Suprapubic skin (tissue), 4 donors: Measurements from ENCODE around the gene TGDS. TPM values are rescaled to one million over a fixed set of nuclear protein-coding genes. Genes with fewer than 3 reads are reported as not detected.

Experiments
- DNase-seq, 2 donors: peaks; one replicate each; pipeline ENCODE4 v3.0.0-alpha.2; 2019; ENCODE audit warnings: low spot score in 2 of 2
- H3K27ac ChIP-seq: fragments of 200-600 bp; sonication (generic); one replicate; pipeline ENCODE4 v1.5.1; 2019
- H3K27me3 ChIP-seq: fragments of 200-600 bp; sonication (generic); one replicate; pipeline ENCODE4 v1.5.1; 2019
- H3K36me3 ChIP-seq: fragments of 200-600 bp; sonication (generic); one replicate; pipeline ENCODE4 v1.5.1; 2019
- H3K4me1 ChIP-seq: fragments of 200-600 bp; sonication (generic); one replicate; pipeline ENCODE4 v1.5.1; 2019
- H3K4me3 ChIP-seq: fragments of 200-600 bp; sonication (generic); one replicate; pipeline ENCODE4 v1.5.1; 2019; ENCODE audit warnings: mild to moderate bottlenecking
- H3K9me3 ChIP-seq: fragments of 200-600 bp; sonication (generic); one replicate; pipeline ENCODE4 v1.5.1; 2019
- EP300 ChIP-seq: sonication (generic); formaldehyde crosslinking; IDR thresholded peaks from one replicate; pipeline ENCODE4 v1.6.1; 2017; ENCODE audit warnings: antibody characterized with exemption
- POLR2A ChIP-seq, 2 donors: fragments of 450-650 bp; IDR thresholded peaks; one replicate each; pipeline ENCODE4 v1.6.1; 2017; ENCODE audit warnings: antibody characterized with exemption in 2 of 2, mild to moderate bottlenecking in 2 of 2, moderate library complexity in 2 of 2
- POLR2AphosphoS5 ChIP-seq, 3 donors: sonication (generic); formaldehyde crosslinking; IDR thresholded peaks; one replicate each; pipeline ENCODE4 v1.6.1; 2017; ENCODE audit warnings: antibody characterized with exemption in 3 of 3
- WGBS: methylation state at CpG from one replicate; pipeline ENCODE4 v1.1.5; 2018; 5-methylcytosine and 5-hydroxymethylcytosine counted together
- total RNA-seq, 4 donors: library from RNA; depleted of rRNA; stranded (reverse); fragments of >200 nt; gene quantifications; one replicate each; pipeline ENCODE4 v1.1.0, GENCODE V29; 2016
- TF ChIP-seq, protein P1 (sequence below), 2 donors: fragments of 200-600 bp in 1 of 2; fragments of 450-650 bp in 1 of 2; sonication (generic) in 1 of 2; IDR thresholded peaks; one replicate each; pipeline ENCODE4 v1.5.1; 2016 to 2019; ENCODE audit warnings: antibody characterized with exemption in 2 of 2, mild to moderate bottlenecking in 1 of 2, moderate library complexity in 1 of 2

The TGDS gene
- total RNA-seq, 4 donors from 2014 or later = 7.4 to 9.3 (median 8.0) TPM

DNA sequence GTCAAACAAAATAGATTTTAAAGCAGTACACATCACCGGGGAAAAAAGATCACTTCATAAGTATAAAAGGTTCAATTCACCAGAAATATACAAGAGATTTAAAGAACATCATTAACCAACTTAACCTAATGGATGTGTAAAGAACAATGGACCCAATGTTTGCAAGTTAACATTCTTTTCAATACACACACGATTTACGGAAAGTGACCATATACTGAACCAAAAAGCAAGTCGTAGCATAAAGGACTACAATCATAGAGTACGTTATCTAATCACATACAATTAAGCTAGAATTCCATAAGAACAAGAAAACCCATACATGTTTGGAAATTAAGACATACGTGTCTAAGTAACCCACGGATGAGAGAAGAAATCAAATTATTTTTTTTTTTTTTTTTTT is 9.6 kb downstream of the TGDS start:
- Histone ChIP-seq H3K27ac (no peak overlapping the region), H3K9me3 (no peaks in the 10 kb centered on the region), H3K4me3 (no peak overlapping the region), H3K27me3 (no peaks in the 10 kb centered on the region), H3K4me1 (no peaks in the 10 kb centered on the region), H3K36me3 (peaks cover 47% of the 10 kb centered on the region)
- DNase-seq = no peak
- WGBS = 89% methylated on average over 7 of the region's 7 CpGs
- TF ChIP-seq EP300 (no peak), POLR2A (IDR thresholded peaks at IDR 0.05) (no peak), POLR2AphosphoS5 (IDR thresholded peaks at IDR 0.05) (no peak)
- TF ChIP-seq, protein P1, sequence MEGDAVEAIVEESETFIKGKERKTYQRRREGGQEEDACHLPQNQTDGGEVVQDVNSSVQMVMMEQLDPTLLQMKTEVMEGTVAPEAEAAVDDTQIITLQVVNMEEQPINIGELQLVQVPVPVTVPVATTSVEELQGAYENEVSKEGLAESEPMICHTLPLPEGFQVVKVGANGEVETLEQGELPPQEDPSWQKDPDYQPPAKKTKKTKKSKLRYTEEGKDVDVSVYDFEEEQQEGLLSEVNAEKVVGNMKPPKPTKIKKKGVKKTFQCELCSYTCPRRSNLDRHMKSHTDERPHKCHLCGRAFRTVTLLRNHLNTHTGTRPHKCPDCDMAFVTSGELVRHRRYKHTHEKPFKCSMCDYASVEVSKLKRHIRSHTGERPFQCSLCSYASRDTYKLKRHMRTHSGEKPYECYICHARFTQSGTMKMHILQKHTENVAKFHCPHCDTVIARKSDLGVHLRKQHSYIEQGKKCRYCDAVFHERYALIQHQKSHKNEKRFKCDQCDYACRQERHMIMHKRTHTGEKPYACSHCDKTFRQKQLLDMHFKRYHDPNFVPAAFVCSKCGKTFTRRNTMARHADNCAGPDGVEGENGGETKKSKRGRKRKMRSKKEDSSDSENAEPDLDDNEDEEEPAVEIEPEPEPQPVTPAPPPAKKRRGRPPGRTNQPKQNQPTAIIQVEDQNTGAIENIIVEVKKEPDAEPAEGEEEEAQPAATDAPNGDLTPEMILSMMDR (IDR thresholded peaks at IDR 0.05) = no peak

DNA sequence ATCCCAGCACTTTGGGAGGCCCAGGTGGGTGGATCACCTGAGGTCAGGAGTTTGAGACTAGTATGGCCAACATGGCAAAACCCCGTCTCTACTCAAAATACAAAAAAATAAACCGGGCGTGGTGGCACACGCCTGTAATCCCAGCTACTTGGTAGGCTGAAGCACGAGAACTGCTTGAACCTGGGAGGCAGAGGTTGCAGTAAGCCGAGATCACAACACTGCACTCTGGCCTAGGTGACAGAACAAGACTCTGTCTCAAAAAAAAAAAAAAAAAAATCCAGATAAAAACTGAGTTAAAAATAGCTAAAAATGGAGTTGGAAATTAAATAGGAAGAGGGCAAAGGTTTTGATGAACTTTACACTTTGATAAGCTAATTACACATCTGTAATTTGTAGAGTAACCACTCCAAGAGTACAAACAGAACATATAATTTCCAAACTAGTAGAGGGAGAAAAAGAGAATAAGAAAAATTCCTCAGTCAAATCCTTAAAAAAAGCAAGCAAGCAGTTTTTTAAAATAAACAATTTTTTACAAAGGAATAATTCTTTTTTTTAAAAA is 10.3 kb downstream of the TGDS start:
- no peak for DNase-seq
- Histone ChIP-seq H3K27ac (no peak overlapping the region), H3K4me1 (no peaks in the 10 kb centered on the region), H3K27me3 (no peaks in the 10 kb centered on the region), H3K4me3 (no peak overlapping the region), H3K36me3 (peaks cover 47% of the 10 kb centered on the region), H3K9me3 (no peaks in the 10 kb centered on the region)
- 93% methylated on average over 6 of the region's 6 CpGs for WGBS
- TF ChIP-seq, protein P1 (IDR thresholded peaks at IDR 0.05) = no peak
- TF ChIP-seq POLR2AphosphoS5 (IDR thresholded peaks at IDR 0.05) (no peak), EP300 (no peak), POLR2A (IDR thresholded peaks at IDR 0.05) (no peak)

DNA sequence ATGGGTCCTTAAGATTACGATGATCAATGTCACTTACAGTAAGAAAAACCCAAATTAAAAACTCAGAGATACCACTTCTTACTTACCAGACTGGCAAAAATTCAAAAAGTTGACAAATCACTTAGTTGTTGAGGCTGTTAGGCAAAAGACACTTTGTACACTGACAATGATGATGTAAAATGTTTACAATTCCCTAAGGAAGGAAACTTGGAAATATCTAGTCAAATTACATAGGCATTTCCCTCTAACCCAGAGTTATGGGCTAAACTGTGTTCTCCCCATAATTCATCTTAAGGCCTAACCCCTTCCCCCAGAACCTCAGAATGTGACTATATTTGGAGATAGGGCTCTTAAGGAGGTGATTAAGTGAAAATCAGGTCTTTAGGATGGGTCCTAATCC is 12.0 kb downstream of the TGDS start:
- no peak overlapping the region for H3K4me3 ChIP-seq
- H3K27ac ChIP-seq = no peak overlapping the region
- TF ChIP-seq, protein P1 (IDR thresholded peaks at IDR 0.05) = no peak
- no peak for TF ChIP-seq EP300
- no peak for TF ChIP-seq POLR2AphosphoS5 (IDR thresholded peaks at IDR 0.05)
- no peak for TF ChIP-seq POLR2A (IDR thresholded peaks at IDR 0.05)
- H3K9me3 ChIP-seq = no peaks in the 10 kb centered on the region
- WGBS = 97% methylated on average over 1 of the region's 1 CpG
- peaks cover 53% of the 10 kb centered on the region for H3K36me3 ChIP-seq
- H3K4me1 ChIP-seq = no peaks in the 10 kb centered on the region
- no peaks in the 10 kb centered on the region for H3K27me3 ChIP-seq
- DNase-seq = no peak

DNA sequence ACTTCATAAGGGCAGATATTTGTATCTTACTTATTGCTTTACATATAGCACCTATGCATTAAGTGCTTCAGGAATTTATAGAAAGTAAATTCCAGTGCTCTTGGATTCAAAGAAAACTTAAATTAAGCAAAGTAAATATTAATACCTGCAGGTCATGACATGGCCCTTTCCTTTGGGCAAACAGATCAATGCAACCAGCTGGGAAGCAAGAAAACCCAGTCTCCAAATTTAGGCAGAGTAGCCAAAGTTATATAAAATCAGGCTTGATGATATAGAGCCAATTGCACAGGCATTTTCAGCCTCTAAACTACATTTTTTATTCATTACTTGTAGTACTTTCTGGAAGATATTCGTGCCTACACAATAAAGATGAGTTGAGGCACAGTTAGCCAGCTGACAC is 16.9 kb downstream of the TGDS start:
- H3K36me3 ChIP-seq = peaks cover 85% of the 10 kb centered on the region
- no peak overlapping the region for H3K4me3 ChIP-seq
- H3K27me3 ChIP-seq = no peaks in the 10 kb centered on the region
- WGBS = 76% methylated on average over 1 of the region's 1 CpG
- DNase-seq = no peak
- H3K27ac ChIP-seq = no peak overlapping the region
- H3K9me3 ChIP-seq = no peaks in the 10 kb centered on the region
- no peaks in the 10 kb centered on the region for H3K4me1 ChIP-seq
- TF ChIP-seq, protein P1 (IDR thresholded peaks at IDR 0.05) = no peak
- TF ChIP-seq POLR2AphosphoS5 (IDR thresholded peaks at IDR 0.05) = no peak

DNA sequence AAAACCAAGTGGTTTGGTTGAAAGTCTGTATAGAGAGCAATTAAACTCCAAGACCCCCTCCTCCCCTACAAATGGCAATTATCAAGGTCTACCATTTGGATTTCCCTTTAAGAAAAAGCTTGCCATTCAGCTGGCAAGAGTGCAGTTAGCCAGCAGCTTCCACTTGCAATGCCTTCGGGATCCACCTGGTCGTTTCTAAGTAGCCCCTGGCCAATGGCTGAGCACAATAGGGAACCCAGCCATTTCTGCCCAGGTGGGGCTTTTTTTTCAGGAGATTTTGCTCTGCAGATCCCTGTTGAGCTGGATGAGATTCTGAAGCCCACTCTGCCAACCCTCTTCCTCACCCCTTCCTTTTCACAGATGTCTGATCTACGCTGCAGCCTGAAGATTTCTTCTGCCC is 26.3 kb downstream of the TGDS start:
- no peaks in the 10 kb centered on the region for H3K27me3 ChIP-seq
- H3K4me1 ChIP-seq = no peaks in the 10 kb centered on the region
- H3K27ac ChIP-seq = no peak overlapping the region
- no peaks in the 10 kb centered on the region for H3K9me3 ChIP-seq
- H3K4me3 ChIP-seq = no peak overlapping the region
- H3K36me3 ChIP-seq = peaks cover 47% of the 10 kb centered on the region
- TF ChIP-seq POLR2A (IDR thresholded peaks at IDR 0.05) (no peak), POLR2AphosphoS5 (IDR thresholded peaks at IDR 0.05) (no peak), EP300 (no peak)
- TF ChIP-seq, protein P1 (IDR thresholded peaks at IDR 0.05) = no peak
- 94% methylated on average over 3 of the region's 3 CpGs for WGBS
- DNase-seq = no peak
